ENCODE data around the gene MZF1. TPM values are rescaled to one million over a fixed set of nuclear protein-coding genes. Genes with fewer than 3 reads are reported as not detected.

The MZF1 gene
- total and polyA plus RNA-seq, 9 of the 15 experiments (the other 6 are each of a cell fraction or from before 2014, with no cell fraction given): 0.31 to 29.3 (median 11.5) TPM

- Histone ChIP-seq H3K9me3 (replicated peaks; ENCODE audit: control insufficient read depth, insufficient read depth, low read depth, low read length) (no peaks in the 10 kb centered on the region), H3K27ac (ENCODE audit: extremely low read depth, low read depth, low read length) (peak overlapping the region; percentile 88), H3K36me3 (ENCODE audit: control insufficient read depth, insufficient read depth, low read length) (peaks cover 56% of the 10 kb centered on the region), H2AFZ (ENCODE audit: low read depth, low read length) (no peak overlapping the region), H3K4me3 (peak overlapping the region; percentile 100), H3K4me1 (replicated peaks in 1 of 2; ENCODE audit: control insufficient read depth in 2 of 2, insufficient read depth in 2 of 2, low read length in 2 of 2) (peaks cover 13 to 42% of the 10 kb centered on the region in 2 experiments; a peak in 4 of 5 replicates), H4K20me1 (replicated peaks; ENCODE audit: control insufficient read depth, insufficient read depth, low read length) (peaks cover 44% of the 10 kb centered on the region), H3K79me2 (ENCODE audit: control insufficient read depth, insufficient read depth, low read length) (peaks cover 49% of the 10 kb centered on the region), H3K9ac (ENCODE audit: insufficient read depth in 1 of 2, low read depth in 2 of 2, low read length in 2 of 2) (peak overlapping the region; percentile 88 to 98), H3K9me1 (ENCODE audit: control insufficient read depth, insufficient read depth, low read length) (peaks cover 8% of the 10 kb centered on the region), H3K4me2 (ENCODE audit: insufficient read depth, low read length) (peak overlapping the region; percentile 89), H3K27me3 (ENCODE audit: control insufficient read depth in 2 of 2, insufficient read depth in 2 of 2, low read length in 2 of 2) (no peaks in the 10 kb centered on the region)
- DNase-seq (ENCODE audit: extremely low read depth in 1 of 4, low spot score in 3 of 4) (peak in 1 of 4 experiments; percentile 23), ATAC-seq (0 out of 3 replicates have a peak, but pooled peaks have one; percentile 3), FAIRE-seq (no peak)
- POLR2A ChIA-PET: interaction anchor here (2.0 to 3.9 kb wide), 3 partner anchors 9 to 26 kb away, joined by 9 to 48 read pairs (median 10); partner anchors contain the start of genes CHMP2A, UBE2M and ZBTB45
- no TSS peak for BruUV-seq (replicated peaks)
- CTCF ChIA-PET (ENCODE audit: low intra/inter-chr PET ratio): interaction anchor here (1.6 kb wide), 1 partner anchor 27 kb away, joined by 4 read pairs; no protein-coding TSS in a partner anchor
- 2% methylated on average over 18 of the region's 21 CpGs for WGBS (ENCODE audit: insufficient coverage, low coverage, missing lambda C conversion rate)
- in situ Hi-C loops (cut with MboI) (no loop called here), intact Hi-C loops (cut with micrococcal nuclease) (no loop called here)
- no peak for TF ChIP-seq RERE (CRISPR knock-in tag; IDR thresholded peaks at IDR 0.05; ENCODE audit: borderline replicate concordance)
- TF ChIP-seq E2F3 (CRISPR knock-in tag; IDR thresholded peaks at IDR 0.05): no peak
- no peak for TF ChIP-seq SUPT5H (IDR thresholded peaks at IDR 0.05)
- peak; percentile 20 for TF ChIP-seq RBFOX2 (IDR thresholded peaks at IDR 0.05; ENCODE audit: low read depth, low read length)
- 0 out of 2 replicates have a peak, but pooled peaks have one; percentile 10 for TF ChIP-seq ERF (CRISPR knock-in tag; IDR thresholded peaks at IDR 0.05)
Measured at GRCh38 chr19:58545286-58546018, 27.7 kb downstream of the MZF1 start.

Measured in K562 (cell line).